ENCODE results near the gene PDIA4. TPM values are rescaled to one million over a fixed set of nuclear protein-coding genes. Genes with fewer than 3 reads are reported as not detected.
A peak's percentile ranks its signal among the peaks of the same experiment; 100 is the strongest.

Gene PDIA4
- polyA plus RNA-seq, 3 donors = 36.5 to 51.2 (median 37.0) TPM

- Histone ChIP-seq H3K9ac (ENCODE audit: insufficient read depth, low read length, poor library complexity, severe bottlenecking) (no peak overlapping the region), H3K4me3 (replicated peaks in 1 of 3; ENCODE audit: low read depth in 2 of 3, low read length in 3 of 3) (peak overlapping the region in 1 of 3 experiments; percentile 93), H3K27me3 (ENCODE audit: control insufficient read depth in 2 of 2, insufficient read depth in 2 of 2, low read length in 2 of 2) (no peaks in the 10 kb centered on the region), H3K4me1 (ENCODE audit: control insufficient read depth in 1 of 2, insufficient read depth in 2 of 2, low read length in 2 of 2) (peaks cover 22 to 29% of the 10 kb centered on the region in 2 donors), H3K79me2 (ENCODE audit: insufficient read depth, low read length) (no peaks in the 10 kb centered on the region), H3K27ac (ENCODE audit: low read depth in 1 of 2, low read length in 2 of 2) (no peak overlapping the region), H2AFZ (ENCODE audit: insufficient read depth, low read depth, low read length, poor library complexity, severe bottlenecking) (peak overlapping the region; percentile 65), H3K4me2 (replicated peaks; ENCODE audit: extremely low read depth, low read length, poor library complexity, severe bottlenecking) (peak overlapping the region; percentile 79), H3K9me3 (replicated peaks in 1 of 2; ENCODE audit: control insufficient read depth in 1 of 2, insufficient read depth in 1 of 2, low read length in 2 of 2) (no peaks in the 10 kb centered on the region), H3K36me3 (replicated peaks in 1 of 2; ENCODE audit: control insufficient read depth in 1 of 2, insufficient read depth in 2 of 2, low read length in 2 of 2) (no peaks in the 10 kb centered on the region), H4K20me1 (ENCODE audit: insufficient read depth, low read length) (no peaks in the 10 kb centered on the region)
- no peak for TF ChIP-seq CTCF (IDR thresholded peaks at IDR 0.05)
- Mint-ChIP-seq H3K36me3 (no peaks in the 10 kb centered on the region), H3K4me1 (peaks cover 34% of the 10 kb centered on the region), H3K27ac (peak overlapping the region in 2 of 7 donors; percentile 57 to 67), H3K4me3 (peak overlapping the region; percentile 87 to 98), H3K27me3 (ENCODE audit: low read depth in 3 of 3) (peaks cover 0 to 7% (median 0%) of the 10 kb centered on the region in 3 donors), H3K9me3 (peaks cover 0 to 5% (median 0%) of the 10 kb centered on the region in 7 donors)
- peak in 2 of 3 donors; percentile 18 to 25 for DNase-seq
- intact Hi-C loops (cut with micrococcal nuclease) = loop anchor here (5.0 to 10.0 kb wide), 2 partner anchors 110 to 462 kb away; no protein-coding TSS in a partner anchor
- 47% methylated on average over 7 of the region's 15 CpGs for WGBS (ENCODE audit: insufficient coverage)
These were observed 63.6 kb downstream of the PDIA4 start for GRCh38 chr7:148964483-148965267.

- Mint-ChIP-seq H3K9me3 (peaks cover 0 to under 1% (median 0%) of the 10 kb centered on the region in 7 donors), H3K27ac (peak overlapping the region; percentile 65 to 92 (median 89)), H3K4me3 (peak overlapping the region; percentile 87 to 98), H3K4me1 (peaks cover 34% of the 10 kb centered on the region), H3K27me3 (ENCODE audit: low read depth in 3 of 3) (peaks cover 0 to 6% (median 0%) of the 10 kb centered on the region in 3 donors), H3K36me3 (no peaks in the 10 kb centered on the region)
- Histone ChIP-seq H2AFZ (ENCODE audit: insufficient read depth, low read depth, low read length, poor library complexity, severe bottlenecking) (peak overlapping the region; percentile 65), H3K4me3 (replicated peaks in 1 of 3; ENCODE audit: low read depth in 2 of 3, low read length in 3 of 3) (peak overlapping the region; percentile 87 to 98 (median 93)), H3K4me2 (replicated peaks; ENCODE audit: extremely low read depth, low read length, poor library complexity, severe bottlenecking) (peak overlapping the region; percentile 79), H3K27ac (ENCODE audit: low read depth in 1 of 2, low read length in 2 of 2) (peak overlapping the region; percentile 14 to 93), H4K20me1 (ENCODE audit: insufficient read depth, low read length) (no peaks in the 10 kb centered on the region), H3K27me3 (ENCODE audit: control insufficient read depth in 2 of 2, insufficient read depth in 2 of 2, low read length in 2 of 2) (no peaks in the 10 kb centered on the region), H3K4me1 (ENCODE audit: control insufficient read depth in 1 of 2, insufficient read depth in 2 of 2, low read length in 2 of 2) (peaks cover 22 to 29% of the 10 kb centered on the region in 2 donors), H3K36me3 (replicated peaks in 1 of 2; ENCODE audit: control insufficient read depth in 1 of 2, insufficient read depth in 2 of 2, low read length in 2 of 2) (no peaks in the 10 kb centered on the region), H3K79me2 (ENCODE audit: insufficient read depth, low read length) (no peaks in the 10 kb centered on the region), H3K9ac (ENCODE audit: insufficient read depth, low read length, poor library complexity, severe bottlenecking) (peak overlapping the region; percentile 80), H3K9me3 (replicated peaks in 1 of 2; ENCODE audit: control insufficient read depth in 1 of 2, insufficient read depth in 1 of 2, low read length in 2 of 2) (no peaks in the 10 kb centered on the region)
- intact Hi-C loops (cut with micrococcal nuclease) = loop anchor here (2.0 to 10.0 kb wide), 2 partner anchors 21 to 109 kb away; no protein-coding TSS in a partner anchor
- WGBS (ENCODE audit: insufficient coverage) = 34% methylated on average over 20 of the region's 20 CpGs
- TF ChIP-seq CTCF (IDR thresholded peaks at IDR 0.05) = no peak
- DNase-seq = no peak
These were observed 64.5 kb downstream of the PDIA4 start for GRCh38 chr7:148963583-148964482.
